K562 (cell line): ENCODE data around the gene FCHO1. TPM values are rescaled to one million over a fixed set of nuclear protein-coding genes. Genes with fewer than 3 reads are reported as not detected.

Experiments used
- ATAC-seq: fragments of 200-7000 bp; cut with Tn5 transposase; 3 replicates; pipeline ENCODE4 v1.9.1; 2020; ENCODE audit warnings: moderate library complexity
- BruUV-seq: library from RNA; stranded (reverse); fragments of 400-500 nt; replicated peaks from 2 replicates; lab custom pipeline; 2021; lab: Mats Ljungman, UMichigan
- CTCF ChIA-PET: fragments of 300-600 bp; formaldehyde crosslinking; extraction: SDS; loops from one replicate; lab custom pipeline; 2021; ENCODE audit warnings: low intra/inter-chr PET ratio; lab: Yijun Ruan, JAX
- POLR2A ChIA-PET: fragments of 300-600, 350-650 bp; sonication (Branson Sonifier 250); formaldehyde crosslinking; extraction: SDS; loops from one replicate; lab custom pipeline; 2021; ENCODE audit warnings: antibody characterized with exemption, inconsistent platforms; lab: Yijun Ruan, JAX
- DNase-seq, 4 experiments: peaks; one replicate each; pipeline versions ENCODE4 v3.0.0 to v3.0.0-alpha.2; 2011 to 2018; ENCODE audit warnings: low spot score in 3 of 4, mixed read lengths in 3 of 4; ENCODE audit errors: extremely low read depth in 1 of 4
- FAIRE-seq: peaks from 2 replicates; lab custom pipeline; 2011; peaks lifted over from hg19 to GRCh38; lab: Jason Lieb, UNC
- H2AFZ ChIP-seq: 2 replicates; pipeline ENCODE4 v1.6.0; 2011; ENCODE audit warnings: low read depth, low read length, control low read depth, inconsistent platforms
- H3K27ac ChIP-seq: fragments of 200-600 bp; 3 replicates; pipeline ENCODE4 v1.8.0; 2011; ENCODE audit warnings: low read depth, mild to moderate bottlenecking, control low read depth, inconsistent platforms, low read length, moderate library complexity, mixed read lengths; ENCODE audit errors: extremely low read depth
- H3K27me3 ChIP-seq, 2 experiments: fragments of 300-600 bp in 1 of 2; 2 replicates in 1 of 2; 3 replicates in 1 of 2; pipeline versions ENCODE4 v1.6.0 to v1.8.0; 2011; ENCODE audit warnings: inconsistent platforms in 2 of 2, low read length in 2 of 2, mild to moderate bottlenecking in 1 of 2, mixed read lengths in 1 of 2, moderate library complexity in 1 of 2; ENCODE audit not compliant: control insufficient read depth in 2 of 2, insufficient read depth in 2 of 2
- H3K36me3 ChIP-seq: fragments of 300-600 bp; 3 replicates; pipeline ENCODE4 v1.8.0; 2011; ENCODE audit warnings: mild to moderate bottlenecking, low read length, inconsistent platforms; ENCODE audit not compliant: control insufficient read depth, insufficient read depth
- H3K4me1 ChIP-seq, 2 experiments: fragments of 200-600 bp in 1 of 2; replicated peaks in 1 of 2; 2 replicates in 1 of 2; 3 replicates in 1 of 2; pipeline versions ENCODE4 v1.5.1 to v1.8.0; 2011; ENCODE audit warnings: inconsistent platforms in 2 of 2, low read length in 2 of 2, mild to moderate bottlenecking in 1 of 2, mixed read lengths in 1 of 2, moderate library complexity in 1 of 2; ENCODE audit not compliant: control insufficient read depth in 2 of 2, insufficient read depth in 2 of 2
- H3K4me2 ChIP-seq: 2 replicates; pipeline ENCODE4 v1.6.1; 2011; ENCODE audit warnings: low read length, control low read depth, inconsistent platforms, mixed read lengths; ENCODE audit not compliant: insufficient read depth
- H3K4me3 ChIP-seq: fragments of 200-600 bp; sonication (generic), shearing (Covaris generic); 2 replicates; pipeline ENCODE4 v1.5.1; 2016; ENCODE audit warnings: control low read depth, inconsistent platforms
- H3K79me2 ChIP-seq: fragments of 200-600 bp; 3 replicates; pipeline ENCODE4 v1.8.0; 2011; ENCODE audit warnings: low read length, inconsistent platforms; ENCODE audit not compliant: control insufficient read depth, insufficient read depth
- H3K9ac ChIP-seq, 2 experiments: 2 replicates each; pipeline versions ENCODE4 v1.6.0 to v1.6.1; 2011; ENCODE audit warnings: low read depth in 2 of 2, low read length in 2 of 2, control low read depth in 1 of 2, inconsistent platforms in 1 of 2, mild to moderate bottlenecking in 1 of 2, mixed read lengths in 1 of 2; ENCODE audit not compliant: insufficient read depth in 1 of 2
- H3K9me1 ChIP-seq: one replicate; pipeline ENCODE4 v1.6.0; 2011; ENCODE audit warnings: inconsistent platforms, mild to moderate bottlenecking, low read length, moderate library complexity; ENCODE audit not compliant: control insufficient read depth, insufficient read depth
- H3K9me3 ChIP-seq: replicated peaks from 2 replicates; pipeline ENCODE4 v1.5.1; 2011; ENCODE audit warnings: low read depth, low read length, inconsistent platforms; ENCODE audit not compliant: control insufficient read depth, insufficient read depth
- H4K20me1 ChIP-seq: replicated peaks from 2 replicates; pipeline ENCODE4 v1.6.1; 2011; ENCODE audit warnings: low read length, inconsistent platforms, mixed read lengths; ENCODE audit not compliant: control insufficient read depth, insufficient read depth
- ETV5 ChIP-seq: sonication (generic); formaldehyde crosslinking; IDR thresholded peaks from 2 replicates; pipeline ENCODE4 v1.4.0; 2020; ENCODE audit warnings: low read depth, mild to moderate bottlenecking, missing genetic modification reagents
- NFATC3 ChIP-seq: fragments of 450-650 bp; IDR thresholded peaks from 2 replicates; pipeline ENCODE4 v1.6.1; 2017; ENCODE audit warnings: mild to moderate bottlenecking
- STAG1 ChIP-seq: sonication (generic); formaldehyde crosslinking; IDR thresholded peaks from 2 replicates; pipeline ENCODE4 v1.5.0; 2020; ENCODE audit warnings: missing genetic modification reagents, borderline replicate concordance
- TGIF2 ChIP-seq: sonication (generic); formaldehyde crosslinking; IDR thresholded peaks from 2 replicates; pipeline ENCODE4 v1.8.1; 2022; ENCODE audit warnings: mild to moderate bottlenecking, missing genetic modification reagents, moderate library complexity
- ZEB2 ChIP-seq: fragments of 450-650 bp; IDR thresholded peaks from 2 replicates; pipeline ENCODE4 v1.6.1; 2016
- ZNF717 ChIP-seq: fragments of 250-450 bp; sonication (Bioruptor Pico); IDR thresholded peaks from 2 replicates; pipeline ENCODE4 v1.5.0; 2021
- WGBS: fragments of 100-300 bp; shearing (Covaris generic); methylation state at CpG from one replicate; pipeline ENCODE4 v1.1.6; 2016; ENCODE audit warnings: low coverage, mixed read lengths; ENCODE audit not compliant: insufficient coverage; ENCODE audit errors: missing lambda C conversion rate; 5-methylcytosine and 5-hydroxymethylcytosine counted together
- in situ Hi-C: fragments of 300-500 bp; cut with MboI; formaldehyde crosslinking; loops from 4 replicates; pipeline ENCODE4 v1.15.0; 2018; ENCODE audit warnings: inconsistent platforms, mixed read lengths
- intact Hi-C: fragments of 100-400 bp; cut with micrococcal nuclease; formaldehyde crosslinking; loops from 2 replicates; pipeline ENCODE4 v1.14.2; 2022
- polyA plus RNA-seq, 8 experiments: library from polyadenylated mRNA; depleted of rRNA in 4 of 8; stranded (reverse) in 5 of 8; unstranded in 3 of 8; fragments of >200 nt; fragmentation: Nextera tagmentation in 2 of 8; fragmentation: Illumina TruSeq in 1 of 8; extraction: Ambion mirVana in 2 of 8; extraction: Trizol in 1 of 8; gene quantifications; 2 replicates each; pipeline versions ENCODE4 v1.2.1 to v1.2.3, GENCODE V29; 2011 to 2014; ENCODE audit warnings: inconsistent platforms in 1 of 8, missing spikeins in 1 of 8
- total RNA-seq, 7 experiments: library from RNA; depleted of rRNA in 6 of 7; stranded (reverse); fragments of >200 nt in 6 of 7; fragmentation: Illumina TruSeq in 2 of 7; extraction: Trizol in 2 of 7; gene quantifications; 2 replicates each; pipeline versions ENCODE4 v1.2.1 to v1.2.3, GENCODE V29; 2011 to 2021; ENCODE audit warnings: low replicate concordance in 1 of 7
- TF ChIP-seq, protein P1 (sequence below): IDR thresholded peaks from 2 replicates; pipeline ENCODE4 v1.6.1; 2014; ENCODE audit warnings: antibody characterized with exemption
- TF ChIP-seq, protein P2 (sequence below), 2 experiments: fragments of 450-650 bp; formaldehyde crosslinking in 1 of 2; IDR thresholded peaks; 2 replicates each; pipeline versions ENCODE4 v1.4.0 to v1.6.1; 2014 to 2020; ENCODE audit warnings: mild to moderate bottlenecking in 2 of 2, borderline replicate concordance in 1 of 2, low read depth in 1 of 2
- TF ChIP-seq, protein P3 (sequence below): sonication (generic); formaldehyde crosslinking; IDR thresholded peaks from 2 replicates; pipeline ENCODE4 v1.8.1; 2023; ENCODE audit warnings: mild to moderate bottlenecking, missing genetic modification reagents

The FCHO1 gene
- total and polyA plus RNA-seq, 9 of the 15 experiments (the other 6 are each of a cell fraction or from before 2014, with no cell fraction given): 0.21 to 58.9 (median 18.3) TPM

GRCh38 chr19:17724655-17725054 lies 26.6 kb upstream of the FCHO1 start:
- ChIA-PET CTCF (interaction anchor here (1.0 kb wide), 1 partner anchor 51 kb away, joined by 3 read pairs; no protein-coding TSS in a partner anchor), POLR2A (interaction anchor here (0.6 to 0.7 kb wide), 2 partner anchors 14 to 209 kb away, joined by 3 read pairs; no protein-coding TSS in a partner anchor)
- intact Hi-C loops: no loop called here
- in situ Hi-C loops: no loop called here
- no peak overlapping the region for H3K4me2 ChIP-seq
- TF ChIP-seq, protein P1, sequence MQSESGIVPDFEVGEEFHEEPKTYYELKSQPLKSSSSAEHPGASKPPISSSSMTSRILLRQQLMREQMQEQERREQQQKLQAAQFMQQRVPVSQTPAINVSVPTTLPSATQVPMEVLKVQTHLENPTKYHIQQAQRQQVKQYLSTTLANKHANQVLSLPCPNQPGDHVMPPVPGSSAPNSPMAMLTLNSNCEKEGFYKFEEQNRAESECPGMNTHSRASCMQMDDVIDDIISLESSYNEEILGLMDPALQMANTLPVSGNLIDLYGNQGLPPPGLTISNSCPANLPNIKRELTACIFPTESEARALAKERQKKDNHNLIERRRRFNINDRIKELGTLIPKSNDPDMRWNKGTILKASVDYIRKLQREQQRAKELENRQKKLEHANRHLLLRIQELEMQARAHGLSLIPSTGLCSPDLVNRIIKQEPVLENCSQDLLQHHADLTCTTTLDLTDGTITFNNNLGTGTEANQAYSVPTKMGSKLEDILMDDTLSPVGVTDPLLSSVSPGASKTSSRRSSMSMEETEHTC: no peak
- TF ChIP-seq ZNF717: no peak
- no peak for TF ChIP-seq NFATC3
- TF ChIP-seq STAG1: no peak
- no peak for TF ChIP-seq TGIF2 (CRISPR knock-in tag)
- TF ChIP-seq, protein P2, sequence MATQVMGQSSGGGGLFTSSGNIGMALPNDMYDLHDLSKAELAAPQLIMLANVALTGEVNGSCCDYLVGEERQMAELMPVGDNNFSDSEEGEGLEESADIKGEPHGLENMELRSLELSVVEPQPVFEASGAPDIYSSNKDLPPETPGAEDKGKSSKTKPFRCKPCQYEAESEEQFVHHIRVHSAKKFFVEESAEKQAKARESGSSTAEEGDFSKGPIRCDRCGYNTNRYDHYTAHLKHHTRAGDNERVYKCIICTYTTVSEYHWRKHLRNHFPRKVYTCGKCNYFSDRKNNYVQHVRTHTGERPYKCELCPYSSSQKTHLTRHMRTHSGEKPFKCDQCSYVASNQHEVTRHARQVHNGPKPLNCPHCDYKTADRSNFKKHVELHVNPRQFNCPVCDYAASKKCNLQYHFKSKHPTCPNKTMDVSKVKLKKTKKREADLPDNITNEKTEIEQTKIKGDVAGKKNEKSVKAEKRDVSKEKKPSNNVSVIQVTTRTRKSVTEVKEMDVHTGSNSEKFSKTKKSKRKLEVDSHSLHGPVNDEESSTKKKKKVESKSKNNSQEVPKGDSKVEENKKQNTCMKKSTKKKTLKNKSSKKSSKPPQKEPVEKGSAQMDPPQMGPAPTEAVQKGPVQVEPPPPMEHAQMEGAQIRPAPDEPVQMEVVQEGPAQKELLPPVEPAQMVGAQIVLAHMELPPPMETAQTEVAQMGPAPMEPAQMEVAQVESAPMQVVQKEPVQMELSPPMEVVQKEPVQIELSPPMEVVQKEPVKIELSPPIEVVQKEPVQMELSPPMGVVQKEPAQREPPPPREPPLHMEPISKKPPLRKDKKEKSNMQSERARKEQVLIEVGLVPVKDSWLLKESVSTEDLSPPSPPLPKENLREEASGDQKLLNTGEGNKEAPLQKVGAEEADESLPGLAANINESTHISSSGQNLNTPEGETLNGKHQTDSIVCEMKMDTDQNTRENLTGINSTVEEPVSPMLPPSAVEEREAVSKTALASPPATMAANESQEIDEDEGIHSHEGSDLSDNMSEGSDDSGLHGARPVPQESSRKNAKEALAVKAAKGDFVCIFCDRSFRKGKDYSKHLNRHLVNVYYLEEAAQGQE (IDR thresholded peaks at IDR 0.05; ENCODE audit: borderline replicate concordance): no peak
- TF ChIP-seq, protein P2 (CRISPR knock-in tag; IDR thresholded peaks at IDR 0.05; ENCODE audit: low read depth): no peak
- TF ChIP-seq, protein P3, sequence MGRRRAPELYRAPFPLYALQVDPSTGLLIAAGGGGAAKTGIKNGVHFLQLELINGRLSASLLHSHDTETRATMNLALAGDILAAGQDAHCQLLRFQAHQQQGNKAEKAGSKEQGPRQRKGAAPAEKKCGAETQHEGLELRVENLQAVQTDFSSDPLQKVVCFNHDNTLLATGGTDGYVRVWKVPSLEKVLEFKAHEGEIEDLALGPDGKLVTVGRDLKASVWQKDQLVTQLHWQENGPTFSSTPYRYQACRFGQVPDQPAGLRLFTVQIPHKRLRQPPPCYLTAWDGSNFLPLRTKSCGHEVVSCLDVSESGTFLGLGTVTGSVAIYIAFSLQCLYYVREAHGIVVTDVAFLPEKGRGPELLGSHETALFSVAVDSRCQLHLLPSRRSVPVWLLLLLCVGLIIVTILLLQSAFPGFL (CRISPR knock-in tag): no peak
- TF ChIP-seq ETV5 (CRISPR knock-in tag): no peak
- TF ChIP-seq ZEB2: no peak
- peaks cover 33% of the 10 kb centered on the region for H3K79me2 ChIP-seq
- BruUV-seq: no TSS peak
- H3K36me3 ChIP-seq: peaks cover 79% of the 10 kb centered on the region; the same call in 2 of the 3 replicates
- H2AFZ ChIP-seq: no peak overlapping the region
- no peak overlapping the region for H3K27ac ChIP-seq
- peaks cover 9% of the 10 kb centered on the region; the same call in 1 of the 2 replicates for H4K20me1 ChIP-seq
- DNase-seq (no peak), FAIRE-seq (no peak), ATAC-seq (no peak)
- 90% methylated on average over 7 of the region's 7 CpGs for WGBS
- H3K27me3 ChIP-seq: no peaks in the 10 kb centered on the region
- H3K4me3 ChIP-seq: no peak overlapping the region
- no peaks in the 10 kb centered on the region for H3K9me1 ChIP-seq
- H3K9me3 ChIP-seq: no peaks in the 10 kb centered on the region
- no peak overlapping the region for H3K9ac ChIP-seq
- H3K4me1 ChIP-seq: peaks cover 14 to 53% of the 10 kb centered on the region in 2 experiments; a peak in 4 of 5 replicates
